GM20000 (cell line): ENCODE data around the gene ATP11A.
"Not testable (repeated sequence)": the region's sequence is repeated elsewhere in the genome, so short reads cannot be mapped to it uniquely, and the experiment has no call there.

Experiments used
- DNase-seq: peaks from one replicate; pipeline ENCODE4 v3.0.0; 2012; ENCODE audit warnings: low spot score
- TF ChIP-seq, protein P1 (sequence below): IDR thresholded peaks from 2 replicates; pipeline ENCODE4 v1.5.1; 2012; ENCODE audit warnings: mild to moderate bottlenecking, control low read depth; ENCODE audit errors: extremely low read depth, missing control alignments

ATP11A gene

DNA sequence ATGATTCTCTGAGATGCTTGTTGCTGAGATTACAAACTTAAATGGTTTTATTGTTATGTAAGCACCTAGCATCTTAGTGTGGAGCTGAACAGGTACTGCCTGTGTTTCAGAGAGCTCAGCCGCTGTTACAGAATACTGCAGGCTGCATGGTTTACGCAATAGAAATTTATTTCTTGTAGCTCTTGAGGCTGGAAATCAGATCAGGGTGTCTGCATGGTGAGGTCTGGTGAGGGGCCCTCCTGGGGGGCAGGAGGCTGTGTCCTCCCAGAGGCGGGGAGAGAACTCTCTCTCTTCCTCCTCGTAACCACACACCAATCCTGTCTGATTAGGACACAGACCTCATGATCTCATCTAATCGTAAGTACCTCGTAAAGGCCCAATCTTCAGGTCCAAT lies 13.1 kb downstream of the ATP11A start:
- TF ChIP-seq, protein P1, sequence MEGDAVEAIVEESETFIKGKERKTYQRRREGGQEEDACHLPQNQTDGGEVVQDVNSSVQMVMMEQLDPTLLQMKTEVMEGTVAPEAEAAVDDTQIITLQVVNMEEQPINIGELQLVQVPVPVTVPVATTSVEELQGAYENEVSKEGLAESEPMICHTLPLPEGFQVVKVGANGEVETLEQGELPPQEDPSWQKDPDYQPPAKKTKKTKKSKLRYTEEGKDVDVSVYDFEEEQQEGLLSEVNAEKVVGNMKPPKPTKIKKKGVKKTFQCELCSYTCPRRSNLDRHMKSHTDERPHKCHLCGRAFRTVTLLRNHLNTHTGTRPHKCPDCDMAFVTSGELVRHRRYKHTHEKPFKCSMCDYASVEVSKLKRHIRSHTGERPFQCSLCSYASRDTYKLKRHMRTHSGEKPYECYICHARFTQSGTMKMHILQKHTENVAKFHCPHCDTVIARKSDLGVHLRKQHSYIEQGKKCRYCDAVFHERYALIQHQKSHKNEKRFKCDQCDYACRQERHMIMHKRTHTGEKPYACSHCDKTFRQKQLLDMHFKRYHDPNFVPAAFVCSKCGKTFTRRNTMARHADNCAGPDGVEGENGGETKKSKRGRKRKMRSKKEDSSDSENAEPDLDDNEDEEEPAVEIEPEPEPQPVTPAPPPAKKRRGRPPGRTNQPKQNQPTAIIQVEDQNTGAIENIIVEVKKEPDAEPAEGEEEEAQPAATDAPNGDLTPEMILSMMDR = no peak
- DNase-seq = no peak

DNA sequence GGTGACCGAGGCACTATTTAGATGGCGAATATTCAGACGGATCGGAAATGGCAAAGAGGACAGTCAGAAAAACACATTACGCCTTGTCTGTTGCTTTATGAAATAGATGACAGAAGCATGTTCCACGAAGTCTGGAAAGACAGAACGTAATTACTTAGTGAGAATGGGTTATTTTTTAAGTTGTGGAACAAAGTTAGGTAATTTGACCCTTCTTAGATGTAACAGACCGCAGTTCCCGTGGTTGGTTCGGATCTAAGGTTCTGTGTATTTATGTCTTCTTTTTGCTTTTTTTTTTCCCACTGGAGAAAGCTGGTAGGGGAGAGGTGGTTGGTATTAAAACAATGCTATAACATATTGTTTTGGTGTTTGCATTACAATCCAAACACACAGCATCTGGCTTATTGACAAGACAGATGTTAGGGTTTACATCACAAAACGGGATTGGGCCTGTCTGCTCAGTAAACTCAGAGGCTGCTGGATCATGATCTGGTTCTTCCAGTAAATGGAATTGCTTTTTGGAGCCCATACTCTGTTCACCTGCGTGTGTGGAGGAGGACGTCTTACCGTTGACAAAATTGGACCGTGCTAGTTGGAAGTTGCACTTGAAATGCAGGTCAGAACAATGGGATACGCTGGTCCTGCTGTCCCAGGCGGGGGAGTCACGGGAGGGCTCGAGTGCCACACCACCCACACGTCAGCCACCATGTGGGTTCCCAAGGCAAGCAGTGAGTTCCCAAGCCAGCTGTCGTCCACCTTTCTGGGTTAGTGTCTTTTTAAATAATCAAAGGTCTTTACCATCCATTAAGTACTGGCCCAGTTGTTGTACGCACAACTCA lies 13.8 kb downstream of the ATP11A start:
- DNase-seq = no peak
- TF ChIP-seq, protein P1 = no peak

DNA sequence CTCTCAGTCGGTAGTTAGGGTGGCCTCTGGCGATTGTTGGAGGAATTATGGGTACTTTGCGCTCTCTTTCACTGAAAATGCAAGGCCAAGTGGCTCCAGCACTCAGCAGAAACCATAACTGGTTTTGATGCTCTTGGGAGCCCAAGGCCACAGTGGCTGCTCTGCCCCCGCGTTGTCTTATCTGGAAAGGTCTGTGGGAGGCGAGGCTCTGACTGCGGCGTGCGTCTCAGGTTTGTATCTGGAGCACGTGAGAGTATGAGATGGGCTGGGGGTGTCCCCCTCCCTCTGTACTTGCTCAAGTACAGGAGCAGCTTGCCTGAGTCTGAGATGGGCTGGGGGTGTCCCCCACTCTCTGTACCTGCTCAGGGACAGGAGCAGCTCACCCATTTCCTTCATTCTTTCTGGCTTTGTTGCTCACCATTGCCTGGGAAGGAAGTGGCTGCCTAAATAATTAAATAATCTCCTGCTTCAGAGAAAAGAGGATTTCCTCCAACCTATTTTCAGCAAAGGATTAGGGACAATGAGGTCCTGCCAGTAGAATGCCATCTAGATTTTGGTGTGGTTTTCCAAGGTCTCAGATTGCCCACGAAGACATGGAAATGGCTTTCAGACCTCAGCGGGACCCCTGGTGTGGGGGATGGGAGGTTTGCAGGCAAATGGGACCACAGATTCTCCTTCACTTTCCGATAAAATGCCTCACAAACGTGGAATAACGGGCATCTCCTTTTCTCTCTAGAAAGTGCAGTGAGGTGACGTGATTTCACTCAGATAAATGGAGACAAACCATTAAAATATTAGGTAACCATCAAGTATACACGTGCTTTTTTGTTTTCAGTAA lies 14.7 kb downstream of the ATP11A start:
- TF ChIP-seq, protein P1 = no peak
- DNase-seq = no peak

DNA sequence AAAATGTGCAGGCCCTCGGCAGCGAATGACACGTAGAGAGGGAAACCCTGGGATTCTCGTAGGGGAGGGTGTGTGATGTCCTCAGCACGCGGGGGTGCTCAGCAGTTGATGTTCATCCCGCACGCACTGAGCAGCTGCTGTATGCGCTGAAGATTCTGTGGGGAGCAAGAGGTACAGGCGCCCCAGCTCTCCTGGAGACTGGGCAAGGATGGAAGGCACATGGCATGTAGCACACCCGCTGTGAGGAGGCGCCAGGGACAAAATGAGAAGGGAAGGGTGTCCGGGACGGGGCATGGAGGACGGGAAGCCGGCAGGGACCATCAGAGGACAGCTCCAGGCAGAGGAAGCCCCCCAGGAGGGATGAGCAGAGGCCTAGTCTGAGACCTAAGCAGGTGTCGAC lies 15.4 kb downstream of the ATP11A start:
- DNase-seq = no peak
- TF ChIP-seq, protein P1 = no peak

DNA sequence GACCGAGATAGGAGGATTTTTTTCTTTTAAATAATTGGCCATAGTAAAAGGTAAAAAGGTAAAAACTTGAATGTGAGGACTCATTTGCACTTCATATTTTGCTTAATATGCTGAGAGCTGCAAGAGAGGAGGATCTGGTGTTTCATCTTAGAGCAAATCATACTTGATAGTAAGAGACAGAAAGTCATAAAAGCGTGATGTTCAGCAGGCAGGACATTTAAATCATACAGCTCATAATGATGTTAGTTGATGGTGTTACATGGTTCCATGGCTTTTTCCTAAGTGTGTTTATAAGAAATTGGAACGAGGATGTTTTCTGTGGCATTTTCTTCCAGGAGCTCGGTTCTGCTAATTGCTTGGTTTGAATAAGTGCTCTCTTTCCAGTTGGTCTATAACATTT lies 16.3 kb downstream of the ATP11A start:
- TF ChIP-seq, protein P1 = no peak
- no peak for DNase-seq

DNA sequence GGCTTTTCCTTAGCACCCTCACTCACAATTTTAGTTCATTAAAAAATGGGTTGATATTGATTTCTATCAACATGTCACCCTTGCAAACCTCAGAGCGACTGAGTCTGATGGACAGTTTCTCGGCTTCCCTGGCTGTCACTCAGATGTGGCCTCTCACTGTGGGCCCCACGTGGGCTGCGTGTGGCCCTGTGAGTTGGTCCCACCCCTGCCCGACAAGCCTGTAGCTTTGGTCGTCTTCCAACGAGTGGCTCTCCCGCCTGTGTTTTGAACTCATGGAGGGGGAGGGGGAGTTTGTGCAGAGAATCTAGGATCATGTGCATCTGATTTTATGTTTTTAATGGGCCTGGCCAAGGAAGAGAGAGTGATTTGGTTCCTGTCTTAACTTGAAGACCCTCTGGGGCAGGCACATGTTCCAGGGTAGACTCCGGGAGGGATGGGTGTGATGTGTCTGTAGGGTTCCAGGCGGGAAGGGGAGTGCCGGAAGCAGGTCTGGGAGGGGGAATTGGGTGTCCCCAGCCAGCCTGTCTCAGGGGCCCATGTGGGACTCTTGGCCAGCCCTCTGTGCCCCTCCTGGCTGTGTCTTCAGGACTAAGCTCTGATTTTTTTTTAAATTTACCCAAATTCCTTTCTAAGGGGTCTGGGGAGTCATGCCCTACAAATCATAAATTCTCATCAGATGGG lies 18.9 kb downstream of the ATP11A start:
- TF ChIP-seq, protein P1 = no peak
- no peak for DNase-seq

DNA sequence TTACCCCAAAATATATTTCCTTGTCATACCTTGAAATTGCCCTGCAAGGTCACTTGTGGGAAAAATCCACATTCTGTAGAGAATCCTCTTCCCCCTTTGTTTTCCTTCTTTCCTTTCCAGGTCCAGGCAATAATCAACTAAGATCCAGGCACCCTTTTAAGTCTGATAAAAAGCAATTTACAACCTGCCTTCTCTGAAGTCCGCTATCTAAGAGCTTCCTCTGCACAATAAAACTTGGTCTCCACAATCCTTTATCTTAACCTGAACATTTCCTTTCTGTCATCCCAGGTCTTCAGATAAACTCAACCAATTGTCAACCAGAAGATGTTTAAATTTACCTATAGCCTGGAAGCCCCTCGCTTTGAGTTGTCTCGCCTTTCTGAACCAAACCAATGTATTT lies 19.5 kb downstream of the ATP11A start:
- not testable (repeated sequence) for DNase-seq
